Panc1 (cell line): ENCODE results near the gene GPR173. TPM values are rescaled to one million over a fixed set of nuclear protein-coding genes. Genes with fewer than 3 reads are reported as not detected.

ENCODE experiments used
- ATAC-seq: fragments of 200-7000 bp; cut with Tn5 transposase; 2 replicates; pipeline ENCODE4 v1.9.1; 2020; ENCODE audit warnings: mild to moderate bottlenecking, moderate library complexity
- BruUV-seq: library from RNA; stranded (reverse); fragments of 400-500 nt; replicated peaks from 2 replicates; lab custom pipeline; 2021; lab: Mats Ljungman, UMichigan
- CTCF ChIA-PET: fragments of 300-600 bp; sonication (Branson Sonifier 250); formaldehyde crosslinking; loops from one replicate; lab custom pipeline; 2022; ENCODE audit warnings: antibody characterized with exemption; lab: Charles Lee
- POLR2A ChIA-PET: fragments of 300-600 bp; sonication (Branson Sonifier 250); formaldehyde crosslinking; loops from one replicate; lab custom pipeline; 2022; ENCODE audit warnings: antibody characterized with exemption; lab: Charles Lee
- DNase-seq: peaks from one replicate; pipeline ENCODE4 v3.0.0-alpha.2; 2010; ENCODE audit warnings: low read depth, low spot score
- H3K27ac ChIP-seq: 2 replicates; pipeline ENCODE4 v1.5.1; 2011; ENCODE audit warnings: mild to moderate bottlenecking, low read length, inconsistent platforms
- H3K27me3 ChIP-seq: fragments of 200-500 bp; sonication (Bioruptor generic); 2 replicates; pipeline ENCODE4 v1.6.0; 2014; ENCODE audit warnings: low read length, inconsistent platforms; ENCODE audit not compliant: control insufficient read depth, insufficient read depth
- H3K36me3 ChIP-seq: fragments of 200-500 bp; sonication (Bioruptor generic); 2 replicates; pipeline ENCODE4 v1.5.1; 2014; ENCODE audit warnings: inconsistent platforms, mild to moderate bottlenecking, low read length, moderate library complexity; ENCODE audit not compliant: control insufficient read depth, insufficient read depth
- H3K4me1 ChIP-seq: 2 replicates; pipeline ENCODE4 v1.5.1; 2011; ENCODE audit warnings: inconsistent platforms, mild to moderate bottlenecking, low read length, moderate library complexity; ENCODE audit not compliant: control insufficient read depth, insufficient read depth
- H3K4me3 ChIP-seq, 2 experiments: 2 replicates each; pipeline ENCODE4 v1.5.1; 2011 to 2012; ENCODE audit warnings: low read depth in 2 of 2, low read length in 2 of 2, mild to moderate bottlenecking in 2 of 2, inconsistent platforms in 1 of 2, moderate library complexity in 1 of 2
- H3K9me3 ChIP-seq: fragments of 200-500 bp; sonication (Bioruptor generic); 2 replicates; pipeline ENCODE4 v1.5.1; 2014; ENCODE audit warnings: low read depth, mild to moderate bottlenecking, inconsistent platforms, low read length, moderate library complexity; ENCODE audit not compliant: control insufficient read depth, insufficient read depth
- CTCF ChIP-seq: fragments of 450-650 bp; IDR thresholded peaks from 2 replicates; pipeline ENCODE4 v1.5.1; 2017; ENCODE audit warnings: mild to moderate bottlenecking
- POLR2AphosphoS5 ChIP-seq: IDR thresholded peaks from 2 replicates; pipeline ENCODE4 v1.6.1; 2012; ENCODE audit warnings: mild to moderate bottlenecking, low read depth, low read length, moderate library complexity
- REST ChIP-seq, 2 experiments: IDR thresholded peaks; 2 replicates each; pipeline ENCODE4 v1.6.1; 2011 to 2012; ENCODE audit warnings: low read depth in 2 of 2, control low read depth in 1 of 2, low read length in 1 of 2, mild to moderate bottlenecking in 1 of 2, moderate library complexity in 1 of 2; ENCODE audit not compliant: insufficient read depth in 1 of 2
- SIN3A ChIP-seq: IDR thresholded peaks from 2 replicates; pipeline ENCODE4 v1.6.1; 2012; ENCODE audit warnings: low read depth, mild to moderate bottlenecking, low read length, moderate library complexity, borderline replicate concordance; ENCODE audit not compliant: insufficient read depth
- TCF7L2 ChIP-seq: IDR thresholded peaks from 2 replicates; pipeline ENCODE4 v1.6.1; 2011; ENCODE audit warnings: mild to moderate bottlenecking, low read depth, low read length, inconsistent platforms
- in situ Hi-C: cut with HindIII; loops from 2 replicates; pipeline ENCODE4 v1.10.0; 2016; ENCODE audit warnings: low sequenced_read_pairs, low pct_unique_long_range_greater_than_20kb
- intact Hi-C: fragments of 100-400 bp; cut with micrococcal nuclease; formaldehyde crosslinking; loops from one replicate; pipeline ENCODE4 v1.10.0; 2022; ENCODE audit not compliant: unreplicated experiment
- total RNA-seq: library from RNA; stranded (reverse); gene quantifications from one replicate; pipeline ENCODE4 v1.2.1, GENCODE V29; 2021; ENCODE audit not compliant: unreplicated experiment

Gene GPR173
- total RNA-seq, 1 experiment from 2014 or later: 0.13 TPM

- no peak overlapping the region for H3K4me3 ChIP-seq
- no peak for ATAC-seq
- no peaks in the 10 kb centered on the region for H3K36me3 ChIP-seq
- no peaks in the 10 kb centered on the region for H3K9me3 ChIP-seq
- H3K27ac ChIP-seq: no peak overlapping the region
- no peaks in the 10 kb centered on the region for H3K4me1 ChIP-seq
- TF ChIP-seq REST (IDR thresholded peaks at IDR 0.05; ENCODE audit: insufficient read depth in 1 of 2, low read depth in 2 of 2, low read length in 1 of 2) (no peak), CTCF (no peak), SIN3A (no peak), POLR2AphosphoS5 (no peak), TCF7L2 (no peak)
- intact Hi-C loops (no loop called here), in situ Hi-C loops (no loop called here)
- CTCF ChIA-PET: no interaction called here
- no peak for DNase-seq
- peaks cover 5% of the 10 kb centered on the region; the same call in 1 of the 2 replicates for H3K27me3 ChIP-seq
- POLR2A ChIA-PET: no interaction called here
- BruUV-seq: no TSS peak
These were observed 17.2 kb upstream of the GPR173 start for GRCh38 chrX:53031380-53031779.

GRCh38 chrX:53036149-53036548 lies 12.4 kb upstream of the GPR173 start:
- intact Hi-C loops (no loop called here), in situ Hi-C loops (no loop called here)
- CTCF ChIA-PET: no interaction called here
- POLR2A ChIA-PET: no interaction called here
- Histone ChIP-seq H3K36me3 (no peaks in the 10 kb centered on the region; the same call in 1 of the 2 replicates), H3K4me3 (no peak overlapping the region), H3K4me1 (no peaks in the 10 kb centered on the region), H3K9me3 (no peaks in the 10 kb centered on the region), H3K27ac (no peak overlapping the region), H3K27me3 (peaks cover 9% of the 10 kb centered on the region; the same call in 1 of the 2 replicates)
- DNase-seq: no peak
- ATAC-seq: no peak
- TF ChIP-seq REST (IDR thresholded peaks at IDR 0.05; ENCODE audit: insufficient read depth in 1 of 2, low read depth in 2 of 2, low read length in 1 of 2) (peak; percentile 63 to 66; a peak in 3 of 4 replicates), TCF7L2 (no peak), CTCF (no peak), POLR2AphosphoS5 (no peak)
- BruUV-seq: no TSS peak
